ENCODE results near the gene P2RY6. TPM values are rescaled to one million over a fixed set of nuclear protein-coding genes. Genes with fewer than 3 reads are reported as not detected.

P2RY6 gene
- total RNA-seq, 1 donor from 2014 or later = not detected

DNA sequence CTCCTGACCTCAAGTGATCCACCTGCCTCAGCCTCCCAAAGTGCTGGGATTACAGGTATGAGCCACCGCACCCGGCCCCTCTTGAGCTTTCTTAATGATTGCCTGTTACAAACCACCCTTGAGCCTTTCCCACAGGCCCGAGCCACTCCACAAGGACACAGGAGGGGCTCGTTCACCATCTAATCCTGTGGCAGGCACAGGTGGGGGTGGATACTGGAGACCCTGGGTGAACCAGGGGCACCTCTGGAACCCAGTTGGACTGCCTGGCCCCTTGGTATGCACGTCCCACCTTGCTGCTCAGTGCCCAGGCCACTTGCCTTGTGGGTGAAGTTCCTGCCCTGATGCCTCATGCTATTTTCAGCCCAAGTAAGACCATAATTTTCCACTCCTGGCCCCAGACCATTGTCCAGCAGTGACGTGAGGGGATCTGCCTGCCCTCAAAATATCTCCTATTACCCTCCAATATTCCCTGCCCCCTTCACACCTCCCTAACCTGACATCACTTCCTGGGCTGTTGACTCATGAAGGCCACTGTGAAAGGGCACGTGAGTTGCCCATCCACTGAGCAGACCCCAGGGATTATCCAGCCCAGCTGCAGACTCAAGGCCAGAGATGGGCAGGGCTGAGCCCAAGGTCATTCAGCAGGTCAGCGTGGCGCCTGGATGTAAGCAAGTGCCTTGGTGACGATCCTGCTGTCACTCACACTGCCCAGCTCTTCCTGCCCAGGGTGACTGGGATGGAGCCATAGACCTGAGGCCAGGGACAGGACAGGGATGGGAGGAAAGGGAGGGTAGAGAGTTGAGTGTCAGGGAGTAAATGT lies 34.5 kb upstream of the P2RY6 start:
- Mint-ChIP-seq H3K4me3 (ENCODE audit: unreplicated experiment) (no peak overlapping the region), H3K9me3 (ENCODE audit: unreplicated experiment) (no peaks in the 10 kb centered on the region), H3K4me1 (ENCODE audit: unreplicated experiment) (peaks cover 10% of the 10 kb centered on the region), H3K27me3 (ENCODE audit: unreplicated experiment) (no peaks in the 10 kb centered on the region), H3K36me3 (ENCODE audit: unreplicated experiment) (no peaks in the 10 kb centered on the region), H3K27ac (ENCODE audit: unreplicated experiment) (no peak overlapping the region)
- TF ChIP-seq, protein P1, sequence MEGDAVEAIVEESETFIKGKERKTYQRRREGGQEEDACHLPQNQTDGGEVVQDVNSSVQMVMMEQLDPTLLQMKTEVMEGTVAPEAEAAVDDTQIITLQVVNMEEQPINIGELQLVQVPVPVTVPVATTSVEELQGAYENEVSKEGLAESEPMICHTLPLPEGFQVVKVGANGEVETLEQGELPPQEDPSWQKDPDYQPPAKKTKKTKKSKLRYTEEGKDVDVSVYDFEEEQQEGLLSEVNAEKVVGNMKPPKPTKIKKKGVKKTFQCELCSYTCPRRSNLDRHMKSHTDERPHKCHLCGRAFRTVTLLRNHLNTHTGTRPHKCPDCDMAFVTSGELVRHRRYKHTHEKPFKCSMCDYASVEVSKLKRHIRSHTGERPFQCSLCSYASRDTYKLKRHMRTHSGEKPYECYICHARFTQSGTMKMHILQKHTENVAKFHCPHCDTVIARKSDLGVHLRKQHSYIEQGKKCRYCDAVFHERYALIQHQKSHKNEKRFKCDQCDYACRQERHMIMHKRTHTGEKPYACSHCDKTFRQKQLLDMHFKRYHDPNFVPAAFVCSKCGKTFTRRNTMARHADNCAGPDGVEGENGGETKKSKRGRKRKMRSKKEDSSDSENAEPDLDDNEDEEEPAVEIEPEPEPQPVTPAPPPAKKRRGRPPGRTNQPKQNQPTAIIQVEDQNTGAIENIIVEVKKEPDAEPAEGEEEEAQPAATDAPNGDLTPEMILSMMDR (IDR thresholded peaks at IDR 0.05) = no peak
- no peak for DNase-seq (ENCODE audit: extremely low spot score, unreplicated experiment)

DNA sequence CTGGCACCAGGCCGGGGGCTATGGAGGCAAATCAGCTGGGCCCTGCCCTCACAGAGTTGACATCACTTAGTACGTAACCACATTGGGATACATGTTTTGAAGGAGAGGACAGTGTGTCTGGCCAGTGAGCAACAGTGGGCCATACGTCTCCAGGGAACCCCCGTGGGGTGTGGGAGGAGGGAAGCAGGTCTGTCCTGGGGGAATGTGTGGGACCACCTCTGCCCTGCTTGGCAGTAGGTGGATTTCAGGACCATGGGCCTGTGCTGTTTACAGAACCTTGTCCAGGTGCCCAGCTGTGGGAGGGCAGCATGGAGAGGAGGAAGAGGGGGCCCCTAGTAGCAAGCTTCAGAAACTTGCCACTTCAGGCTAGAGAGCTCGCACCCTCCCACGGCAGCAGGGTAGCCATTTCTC lies 33.0 kb upstream of the P2RY6 start:
- no peaks in the 10 kb centered on the region for H3K27me3 Mint-ChIP-seq (ENCODE audit: unreplicated experiment)
- no peaks in the 10 kb centered on the region for H3K9me3 Mint-ChIP-seq (ENCODE audit: unreplicated experiment)
- TF ChIP-seq, protein P1 (IDR thresholded peaks at IDR 0.05) = no peak
- peaks cover 11% of the 10 kb centered on the region for H3K4me1 Mint-ChIP-seq (ENCODE audit: unreplicated experiment)
- DNase-seq (ENCODE audit: extremely low spot score, unreplicated experiment) = no peak
- H3K36me3 Mint-ChIP-seq (ENCODE audit: unreplicated experiment) = no peaks in the 10 kb centered on the region
- H3K4me3 Mint-ChIP-seq (ENCODE audit: unreplicated experiment) = no peak overlapping the region
- H3K27ac Mint-ChIP-seq (ENCODE audit: unreplicated experiment) = no peak overlapping the region

DNA sequence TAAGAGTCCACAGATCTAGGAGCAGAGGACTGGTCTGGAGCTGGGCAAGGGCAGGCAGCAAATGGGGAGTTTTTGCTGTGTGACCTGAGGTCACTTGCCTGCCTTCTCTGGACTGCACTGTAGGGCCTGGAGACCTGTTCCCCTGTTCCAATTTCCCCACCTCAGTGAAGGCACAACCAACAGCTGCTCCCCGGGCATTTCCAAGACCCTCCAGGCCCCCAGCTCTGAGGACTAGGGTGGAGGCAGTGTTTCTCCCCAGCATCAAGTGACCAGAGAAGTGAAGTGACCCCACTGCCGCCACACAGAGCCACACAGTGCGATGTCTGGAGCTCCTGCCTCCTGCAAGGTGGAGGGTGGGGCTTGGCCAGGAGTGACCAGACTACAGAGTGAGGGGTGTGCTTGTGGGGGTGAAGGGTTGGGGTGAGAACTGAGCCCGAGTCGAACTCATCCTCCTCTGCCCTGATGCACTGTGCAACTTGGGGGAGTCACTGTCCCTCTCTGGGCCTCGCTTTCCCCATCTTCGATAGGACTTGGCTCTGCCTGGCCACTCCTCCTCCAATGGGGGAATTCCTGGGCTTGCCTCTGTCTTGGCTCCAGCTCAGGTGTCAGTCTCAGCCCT lies 32.5 kb upstream of the P2RY6 start:
- Mint-ChIP-seq H3K27ac (ENCODE audit: unreplicated experiment) (no peak overlapping the region), H3K9me3 (ENCODE audit: unreplicated experiment) (no peaks in the 10 kb centered on the region), H3K27me3 (ENCODE audit: unreplicated experiment) (no peaks in the 10 kb centered on the region), H3K36me3 (ENCODE audit: unreplicated experiment) (no peaks in the 10 kb centered on the region), H3K4me3 (ENCODE audit: unreplicated experiment) (no peak overlapping the region), H3K4me1 (ENCODE audit: unreplicated experiment) (peaks cover 13% of the 10 kb centered on the region)
- DNase-seq (ENCODE audit: extremely low spot score, unreplicated experiment) = no peak
- TF ChIP-seq, protein P1 (IDR thresholded peaks at IDR 0.05) = no peak

DNA sequence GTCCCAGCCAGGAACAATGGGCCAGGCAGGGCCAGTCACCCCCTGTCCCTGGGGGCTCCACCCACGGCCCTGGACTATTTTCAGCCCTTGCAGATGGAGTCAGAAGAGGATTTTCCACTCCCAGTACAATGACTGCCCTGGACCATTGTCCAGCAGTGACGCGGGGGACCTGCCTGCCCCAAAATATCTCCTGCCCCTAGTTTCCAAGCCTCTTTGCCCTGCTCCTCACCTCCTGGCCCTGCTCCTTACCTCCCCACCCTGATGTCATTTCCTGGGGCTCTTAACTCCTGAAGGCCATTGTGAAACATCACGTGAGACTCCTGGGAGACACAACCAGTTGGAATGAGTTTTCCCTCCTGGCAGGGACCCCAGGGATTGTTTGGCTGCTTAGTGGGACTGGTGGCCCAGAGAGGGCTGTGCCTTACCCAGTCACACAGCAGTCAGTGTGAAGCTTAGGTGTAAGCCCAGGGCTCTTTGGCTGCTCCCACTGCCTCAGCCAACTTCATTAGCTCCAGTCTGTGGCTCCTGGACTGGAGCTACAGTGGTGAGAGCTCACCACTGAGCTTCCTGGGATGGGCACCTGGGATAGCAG lies 31.9 kb upstream of the P2RY6 start:
- TF ChIP-seq, protein P1 (IDR thresholded peaks at IDR 0.05) = no peak
- H3K27ac Mint-ChIP-seq (ENCODE audit: unreplicated experiment) = no peak overlapping the region

DNA sequence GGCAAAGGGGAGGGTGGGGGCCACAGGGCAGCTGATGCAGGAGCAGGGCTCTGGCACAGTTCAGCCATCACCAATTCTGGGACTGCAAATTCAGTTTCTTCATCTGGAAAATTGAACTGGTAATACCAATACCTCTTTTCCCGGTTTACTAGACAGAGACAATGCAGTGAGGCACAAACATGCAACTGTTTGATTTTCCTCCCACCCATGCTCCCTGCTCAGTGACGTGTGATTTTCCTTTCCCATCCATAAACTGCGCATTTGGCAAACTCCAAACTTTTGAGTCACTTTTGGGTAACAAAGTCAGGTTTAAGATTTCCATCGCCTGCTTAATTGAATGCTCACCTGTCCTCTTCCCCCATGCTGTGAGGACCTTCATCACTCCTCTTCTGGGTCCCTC lies 30.8 kb upstream of the P2RY6 start:
- TF ChIP-seq, protein P1 (IDR thresholded peaks at IDR 0.05) = no peak
- DNase-seq (ENCODE audit: extremely low spot score, unreplicated experiment) = no peak
- no peak overlapping the region for H3K4me3 Mint-ChIP-seq (ENCODE audit: unreplicated experiment)
- H3K4me1 Mint-ChIP-seq (ENCODE audit: unreplicated experiment) = peaks cover 27% of the 10 kb centered on the region
- H3K36me3 Mint-ChIP-seq (ENCODE audit: unreplicated experiment) = no peaks in the 10 kb centered on the region
- no peak overlapping the region for H3K27ac Mint-ChIP-seq (ENCODE audit: unreplicated experiment)
- no peaks in the 10 kb centered on the region for H3K27me3 Mint-ChIP-seq (ENCODE audit: unreplicated experiment)
- H3K9me3 Mint-ChIP-seq (ENCODE audit: unreplicated experiment) = no peaks in the 10 kb centered on the region

More for the DNA sequence above, 31.9 kb upstream of the P2RY6 start:
- DNase-seq (ENCODE audit: extremely low spot score, unreplicated experiment) = no peak
- Mint-ChIP-seq H3K27me3 (ENCODE audit: unreplicated experiment) (no peaks in the 10 kb centered on the region), H3K4me3 (ENCODE audit: unreplicated experiment) (no peak overlapping the region), H3K36me3 (ENCODE audit: unreplicated experiment) (no peaks in the 10 kb centered on the region), H3K4me1 (ENCODE audit: unreplicated experiment) (peaks cover 18% of the 10 kb centered on the region), H3K9me3 (ENCODE audit: unreplicated experiment) (no peaks in the 10 kb centered on the region)

Data from osteocyte (in vitro differentiated cells).